GM19239 (cell line): Measurements from ENCODE around the gene PSME2.

ENCODE experiments used
- DNase-seq: peaks from one replicate; pipeline ENCODE4 v3.0.0; 2011; ENCODE audit warnings: low spot score; ENCODE audit not compliant: insufficient read length
- FAIRE-seq: peaks from 2 replicates; lab custom pipeline; 2011; peaks lifted over from hg19 to GRCh38; lab: Jason Lieb, UNC

PSME2 gene

DNA sequence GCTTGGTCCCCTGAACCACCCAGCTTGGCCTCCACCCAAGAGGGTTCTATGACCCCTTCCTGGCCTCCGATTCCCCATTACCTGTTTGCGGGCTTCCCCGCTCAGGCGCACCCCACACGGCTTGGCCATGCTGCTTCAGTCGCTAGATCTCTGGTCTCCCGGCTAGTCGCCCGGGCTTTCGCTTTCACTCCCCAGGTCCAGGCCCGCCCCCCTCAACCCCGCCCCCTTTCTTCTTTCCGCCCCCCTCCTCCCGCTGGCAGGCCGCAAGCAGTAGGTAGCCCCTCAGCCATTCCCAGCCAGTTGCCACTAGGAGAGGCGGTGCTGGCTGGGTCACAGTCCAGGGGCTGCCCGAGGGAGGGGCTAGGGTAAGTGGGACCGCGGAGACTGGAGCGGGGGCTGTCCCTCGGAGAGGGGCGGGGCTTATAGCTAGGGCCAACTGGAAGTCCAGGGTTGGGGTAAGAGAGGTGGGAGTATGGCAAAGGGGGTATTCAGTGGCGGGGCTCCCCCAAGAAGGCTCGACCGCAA lies at the start of gene PSME2:
Gene PSME2, minus strand, starts transcription at position 158 of the 525 bp plus-strand sequence. Its CDS starts 29 bp downstream, at position 129.
- DNase-seq = peak; percentile 96
- FAIRE-seq = peak; percentile 39

GRCh38 chr14:24195186-24196070 lies 49.0 kb upstream of the PSME2 start, which contains the start of gene TM9SF1:
Gene TM9SF1 (minus strand): TSS chr14:24195441. CDS start chr14:24195019, 422 bp downstream.
- DNase-seq (peak; percentile 91), FAIRE-seq (peak; percentile 82)

DNA sequence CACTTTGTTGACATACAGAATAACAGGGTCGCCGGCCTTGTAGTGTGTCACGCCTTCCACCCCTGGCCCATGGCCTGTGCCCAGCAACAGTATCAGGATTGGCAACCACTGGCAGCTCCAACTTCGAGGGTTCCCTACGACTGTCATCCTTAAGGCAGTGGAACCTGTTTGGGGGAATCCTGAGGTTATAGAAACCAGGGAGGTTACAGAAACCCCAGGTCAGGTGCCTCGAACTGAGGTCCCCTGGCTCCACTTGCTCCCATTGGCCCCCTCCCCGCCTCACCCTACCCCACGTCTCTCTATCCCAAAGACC lies 48.4 kb upstream of the PSME2 start:
- no peak for FAIRE-seq
- no peak for DNase-seq

- FAIRE-seq = peak; percentile 64
- no peak for DNase-seq
Observed at GRCh38 chr14:24194186-24194872, 47.9 kb upstream of the PSME2 start.

- FAIRE-seq (no peak), DNase-seq (no peak)
Observed at GRCh38 chr14:24192933-24193332, 46.5 kb upstream of the PSME2 start.

GRCh38 chr14:24190416-24190815 lies 44.0 kb upstream of the PSME2 start:
- FAIRE-seq (no peak), DNase-seq (no peak)

DNA sequence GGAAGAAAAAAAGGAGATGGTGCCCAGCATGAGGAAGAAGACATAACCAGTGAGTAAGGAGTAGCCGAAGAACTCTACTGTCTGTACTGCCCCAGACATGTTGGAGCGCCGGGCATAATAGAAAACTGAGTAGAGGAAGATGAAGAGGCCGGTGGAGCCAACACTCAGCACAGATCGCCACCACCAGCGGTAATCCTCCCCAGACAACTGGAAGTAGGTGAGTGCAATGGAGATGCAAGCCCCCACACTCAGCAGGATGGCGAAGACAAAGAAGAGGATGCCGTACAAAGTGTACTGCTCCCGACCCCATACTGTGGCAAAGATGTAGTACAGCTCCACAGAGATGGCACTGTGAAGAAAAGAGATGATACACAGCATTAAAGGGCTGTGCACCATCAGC lies 43.0 kb upstream of the PSME2 start:
- no peak for DNase-seq
- FAIRE-seq = no peak

- no peak for DNase-seq
- FAIRE-seq = no peak
Observed at GRCh38 chr14:24189059-24189375, 42.6 kb upstream of the PSME2 start.

DNA sequence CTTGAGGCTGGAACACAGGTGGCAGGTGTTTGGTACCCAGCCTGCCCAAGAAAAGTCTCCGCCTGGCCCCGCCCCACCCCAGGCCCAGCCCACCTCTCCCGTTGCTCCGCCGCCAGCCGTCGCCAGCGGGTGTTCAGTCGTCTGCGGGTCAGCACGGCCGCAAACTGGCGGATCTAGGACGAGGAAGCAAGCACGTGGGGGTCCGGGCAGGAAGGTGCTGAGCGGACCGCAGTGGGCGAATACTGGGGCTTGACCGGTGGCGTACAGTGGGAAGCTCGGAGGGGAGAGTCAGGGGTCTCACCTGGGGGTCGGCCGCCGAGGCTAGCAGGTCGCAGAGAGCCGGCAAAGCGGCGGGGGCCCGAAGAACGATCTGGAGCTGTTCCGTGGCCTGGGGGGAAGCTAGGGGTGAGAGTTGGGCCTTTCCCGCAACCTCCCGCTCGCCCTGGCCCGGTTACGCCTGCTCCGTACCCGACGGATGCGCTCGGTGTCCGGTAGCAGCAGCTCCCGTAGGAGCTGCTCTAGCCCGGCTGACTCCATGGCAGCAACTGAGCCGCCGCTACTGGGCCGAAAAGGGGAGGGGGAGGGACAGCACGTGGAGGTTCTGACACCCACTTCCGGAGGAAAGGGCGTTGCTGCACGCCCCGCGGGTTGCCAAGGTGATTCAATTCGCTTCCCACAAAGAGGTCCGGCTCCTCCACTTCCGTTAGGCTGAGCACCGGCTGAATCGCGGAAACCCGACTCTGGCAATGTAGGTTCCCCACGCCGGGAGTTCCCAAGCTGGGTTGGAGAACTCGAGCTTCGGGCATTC lies 42.0 kb upstream of the PSME2 start, which contains the start of gene IPO4:
Gene IPO4, minus strand, starts transcription at position 566 of the 808 bp plus-strand sequence. Its CDS starts 29 bp downstream, at position 537.
- DNase-seq (peak; percentile 99), FAIRE-seq (peak; percentile 82)

DNA sequence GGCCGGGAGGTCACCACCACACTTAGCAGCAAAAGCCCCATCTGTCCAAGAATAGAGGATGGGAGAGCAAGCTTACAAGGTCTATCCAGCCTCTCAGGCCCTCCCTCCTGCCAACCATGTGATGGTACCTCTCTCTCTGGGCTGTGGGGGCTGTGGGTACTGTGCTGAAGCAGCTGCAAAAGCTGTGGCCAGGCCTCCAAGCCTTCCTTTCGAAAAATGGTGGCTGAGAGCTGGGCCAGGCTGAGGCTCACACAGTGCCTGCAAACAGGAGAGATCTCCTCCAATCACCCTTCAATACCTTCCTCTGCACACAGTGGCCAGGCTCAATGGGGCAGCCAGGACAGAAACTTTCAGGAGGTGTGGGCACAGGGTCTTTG lies 41.1 kb upstream of the PSME2 start:
- no peak for FAIRE-seq
- no peak for DNase-seq

GRCh38 chr14:24186831-24187538 lies 40.6 kb upstream of the PSME2 start:
- no peak for DNase-seq
- no peak for FAIRE-seq

DNA sequence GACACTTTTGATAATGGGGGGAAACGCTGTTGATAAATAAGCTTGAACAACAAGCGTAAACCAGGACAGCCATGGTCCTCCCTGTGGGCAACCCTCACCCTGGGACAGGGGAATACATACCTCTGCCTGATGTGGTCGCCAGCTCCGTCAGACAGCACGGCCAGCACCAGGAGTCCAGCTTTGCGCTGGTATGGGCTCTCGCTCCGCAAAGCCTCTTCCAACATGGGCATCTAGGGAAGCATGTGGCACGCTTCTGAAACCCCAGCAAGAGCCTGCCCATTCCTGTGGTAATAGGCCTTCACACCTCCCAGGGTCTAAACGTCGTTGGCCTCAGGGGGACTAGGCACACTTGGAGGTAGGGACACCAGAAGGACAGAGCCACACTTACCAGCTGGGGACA lies 39.3 kb upstream of the PSME2 start:
- DNase-seq = no peak
- no peak for FAIRE-seq

GRCh38 chr14:24185026-24185425 lies 38.6 kb upstream of the PSME2 start:
- DNase-seq (no peak), FAIRE-seq (no peak)

DNA sequence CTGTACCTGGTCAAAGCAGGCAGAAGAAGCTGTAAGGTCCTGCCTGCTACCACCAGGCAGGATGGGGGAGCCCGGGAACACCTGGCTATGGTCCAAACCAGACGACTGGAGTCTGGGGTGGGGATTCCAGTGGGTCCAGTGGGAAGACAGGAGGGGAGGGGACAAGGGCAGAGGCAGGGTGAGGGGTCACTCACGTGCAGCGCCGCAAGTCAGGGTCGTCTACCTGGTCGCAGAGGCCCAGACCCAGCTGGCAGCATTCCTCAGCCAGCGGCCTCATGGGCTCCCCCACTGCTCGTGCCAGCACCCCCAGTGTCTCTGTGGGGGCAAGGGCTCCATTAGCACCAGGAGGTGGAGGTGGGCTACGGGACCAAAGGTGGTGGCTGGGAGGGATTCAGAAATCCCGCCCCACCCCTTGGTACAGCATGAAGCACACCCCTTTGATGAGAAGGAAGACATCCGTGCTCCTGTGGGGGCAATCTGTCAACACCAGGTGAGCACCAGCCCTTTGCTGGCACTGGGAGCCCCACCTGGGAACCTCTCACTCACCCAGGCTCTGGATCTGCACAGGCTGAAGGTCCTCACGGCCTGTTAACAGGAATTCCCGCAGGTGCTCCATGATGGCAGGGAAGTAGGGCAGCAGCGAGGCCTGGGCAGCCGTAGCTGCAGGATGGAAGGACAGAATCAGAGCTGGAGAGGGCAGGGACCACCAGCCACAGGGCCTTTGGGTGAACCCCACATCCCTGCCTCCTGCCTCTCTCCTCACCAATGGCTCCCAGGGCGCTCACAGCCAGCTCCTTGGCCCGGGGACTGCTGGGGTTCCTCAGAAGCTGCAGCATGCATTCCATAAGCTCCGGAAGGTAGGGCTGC lies 37.9 kb upstream of the PSME2 start:
- FAIRE-seq (no peak), DNase-seq (no peak)

DNA sequence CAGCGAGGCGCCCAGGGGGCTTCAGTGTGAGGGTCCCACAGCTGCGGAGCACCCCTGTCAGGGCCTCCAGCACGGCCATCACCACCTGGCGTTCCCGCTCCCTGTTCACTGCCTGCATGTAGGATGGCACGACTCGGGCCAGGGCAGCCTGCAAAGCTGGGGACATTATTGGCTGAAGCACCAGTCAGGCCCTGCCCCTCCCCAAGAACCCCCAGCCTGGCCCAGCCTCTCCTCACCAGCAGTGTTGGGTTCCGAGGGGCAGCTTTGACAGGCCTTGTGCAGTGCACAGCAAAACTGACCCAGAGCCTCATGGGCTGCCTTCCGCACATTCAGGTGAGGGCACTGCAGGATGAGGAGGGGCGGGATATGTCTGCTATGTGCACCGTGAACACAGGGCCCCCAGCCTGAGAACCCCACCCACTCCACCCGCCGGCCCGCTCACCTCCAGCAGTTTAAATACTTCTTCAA lies 36.6 kb upstream of the PSME2 start:
- no peak for DNase-seq
- no peak for FAIRE-seq

GRCh38 chr14:24182110-24182882 lies 35.9 kb upstream of the PSME2 start:
- FAIRE-seq (no peak), DNase-seq (no peak)

- no peak for FAIRE-seq
- DNase-seq = no peak
Observed at GRCh38 chr14:24181371-24182077, 35.1 kb upstream of the PSME2 start.
